K562 (cell line): ENCODE measurements around the gene ACADVL. TPM values are rescaled to one million over a fixed set of nuclear protein-coding genes. Genes with fewer than 3 reads are reported as not detected.

ENCODE experiments used
- ARID3A ChIP-seq: IDR thresholded peaks from 2 replicates; pipeline ENCODE4 v1.6.1; 2012; ENCODE audit warnings: low read depth, low read length, improper control_type of control experiment, borderline replicate concordance
- ATF3 ChIP-seq, 2 experiments: fragments of 450-650 bp in 1 of 2; sonication (generic) in 1 of 2; formaldehyde crosslinking in 1 of 2; IDR thresholded peaks in 1 of 2; conservative IDR thresholded peaks in 1 of 2; 2 replicates each; pipeline versions ENCODE4 v1.6.1 to v1.8.1; 2016 to 2023; ENCODE audit warnings: mild to moderate bottlenecking in 2 of 2, moderate library complexity in 2 of 2, inconsistent platforms in 1 of 2, missing genetic modification reagents in 1 of 2
- BCLAF1 ChIP-seq, 2 experiments: fragments of 450-650 bp in 1 of 2; IDR thresholded peaks; 2 replicates each; pipeline ENCODE4 v1.6.1; 2011 to 2017; ENCODE audit warnings: low read depth in 2 of 2, antibody characterized with exemption in 1 of 2, borderline replicate concordance in 1 of 2, low read length in 1 of 2, mild to moderate bottlenecking in 1 of 2, mixed read lengths in 1 of 2; ENCODE audit not compliant: control insufficient read depth in 1 of 2
- BHLHE40 ChIP-seq: IDR thresholded peaks from 2 replicates; pipeline ENCODE4 v1.6.1; 2011; ENCODE audit warnings: low read length, improper control_type of control experiment
- C11orf30 ChIP-seq: fragments of 450-650 bp; IDR thresholded peaks from 2 replicates; pipeline ENCODE4 v1.6.1; 2016; ENCODE audit warnings: low read depth, mild to moderate bottlenecking
- CBX3 ChIP-seq, 2 experiments: IDR thresholded peaks; 1 replicate in 1 of 2; 2 replicates in 1 of 2; pipeline ENCODE4 v1.6.1; 2012; ENCODE audit warnings: inconsistent platforms in 2 of 2, low read length in 2 of 2, borderline replicate concordance in 1 of 2, control low read depth in 1 of 2
- CEBPB ChIP-seq: fragments of 450-650 bp; IDR thresholded peaks from 2 replicates; pipeline ENCODE4 v1.6.1; 2016; ENCODE audit warnings: missing genetic modification characterization, missing compliant biosample characterization
- HDAC6 ChIP-seq: IDR thresholded peaks from 2 replicates; pipeline ENCODE4 v1.6.1; 2012; ENCODE audit warnings: low read depth, mild to moderate bottlenecking, control low read depth, inconsistent platforms, low read length, moderate library complexity
- JUN ChIP-seq, 2 experiments: sonication (generic) in 1 of 2; formaldehyde crosslinking in 1 of 2; IDR thresholded peaks; 2 replicates each; pipeline versions ENCODE4 v1.6.1 to v1.8.0; 2012 to 2022; ENCODE audit warnings: borderline replicate concordance in 2 of 2, mild to moderate bottlenecking in 2 of 2, improper control_type of control experiment in 1 of 2, low read depth in 1 of 2, low read length in 1 of 2, missing genetic modification reagents in 1 of 2
- NCOR1 ChIP-seq: fragments of 450-650 bp; IDR thresholded peaks from 2 replicates; pipeline ENCODE4 v1.6.1; 2016; ENCODE audit warnings: mild to moderate bottlenecking, moderate library complexity
- ZFP1 ChIP-seq: fragments of 450-650 bp; formaldehyde crosslinking; IDR thresholded peaks from 2 replicates; pipeline ENCODE4 v1.4.0; 2020; ENCODE audit warnings: mild to moderate bottlenecking, mixed read lengths
- ZFP30 ChIP-seq: fragments of 250-450 bp; sonication (Bioruptor Pico); IDR thresholded peaks from 2 replicates; pipeline ENCODE4 v1.8.0; 2022; ENCODE audit warnings: moderate library complexity, mild to moderate bottlenecking, inconsistent platforms, borderline replicate concordance
- ZFP91 ChIP-seq: sonication (generic); formaldehyde crosslinking; IDR thresholded peaks from 2 replicates; pipeline ENCODE4 v1.8.0; 2022; ENCODE audit warnings: mild to moderate bottlenecking, missing genetic modification reagents
- ZNF398 ChIP-seq: fragments of 250-450 bp; sonication (Bioruptor Pico); IDR thresholded peaks from 2 replicates; pipeline ENCODE4 v1.8.0; 2021; ENCODE audit warnings: moderate library complexity, mild to moderate bottlenecking, inconsistent platforms
- polyA plus RNA-seq, 8 experiments: library from polyadenylated mRNA; depleted of rRNA in 4 of 8; stranded (reverse) in 5 of 8; unstranded in 3 of 8; fragments of >200 nt; fragmentation: Nextera tagmentation in 2 of 8; fragmentation: Illumina TruSeq in 1 of 8; extraction: Ambion mirVana in 2 of 8; extraction: Trizol in 1 of 8; gene quantifications; 2 replicates each; pipeline versions ENCODE4 v1.2.1 to v1.2.3, GENCODE V29; 2011 to 2014; ENCODE audit warnings: inconsistent platforms in 1 of 8, missing spikeins in 1 of 8
- total RNA-seq, 7 experiments: library from RNA; depleted of rRNA in 6 of 7; stranded (reverse); fragments of >200 nt in 6 of 7; fragmentation: Illumina TruSeq in 2 of 7; extraction: Trizol in 2 of 7; gene quantifications; 2 replicates each; pipeline versions ENCODE4 v1.2.1 to v1.2.3, GENCODE V29; 2011 to 2021; ENCODE audit warnings: low replicate concordance in 1 of 7

Gene ACADVL
- total and polyA plus RNA-seq, 9 of the 15 experiments (the other 6 are each of a cell fraction or from before 2014, with no cell fraction given): 25.5 to 449 (median 214) TPM

GRCh38 chr17:7235693-7236665 lies 16.2 kb downstream of the ACADVL start (continued):
- TF ChIP-seq ATF3 (IDR thresholded peaks at IDR 0.05) (peak; percentile 87), ATF3 (CRISPR knock-in tag; conservative IDR thresholded peaks at IDR 0.05) (no peak), NCOR1 (no peak), ARID3A (no peak), ZFP1 (CRISPR knock-in tag) (no peak), ZFP30 (CRISPR knock-in tag) (no peak), BCLAF1 (IDR thresholded peaks at IDR 0.05; ENCODE audit: borderline replicate concordance in 1 of 2, control insufficient read depth in 1 of 2, low read depth in 2 of 2, low read length in 1 of 2) (no peak), JUN (IDR thresholded peaks at IDR 0.05; ENCODE audit: borderline replicate concordance, low read depth, low read length) (0 out of 2 replicates have a peak, but pooled peaks have one; percentile 52), JUN (CRISPR knock-in tag; IDR thresholded peaks at IDR 0.05; ENCODE audit: borderline replicate concordance) (no peak), C11orf30 (0 out of 2 replicates have a peak, but pooled peaks have one; percentile 17), BHLHE40 (no peak), CEBPB (tag) (no peak), ZNF398 (CRISPR knock-in tag) (no peak), HDAC6 (no peak), ZFP91 (no peak), CBX3 (IDR thresholded peaks at IDR 0.05; ENCODE audit: borderline replicate concordance in 1 of 2, low read length in 2 of 2) (no peak)
